ENCODE results near the gene UFSP1.
A peak's percentile ranks its signal among the peaks of the same experiment; 100 is the strongest.
"Not testable (repeated sequence)": the region's sequence is repeated elsewhere in the genome, so short reads cannot be mapped to it uniquely, and the experiment has no call there.

The UFSP1 gene

GRCh38 chr7:100888988-100889750, at the start of gene UFSP1:
Gene UFSP1, minus strand, starts transcription at chr7:100889715. Its CDS starts 444 bp downstream, at chr7:100889271.
- no peak for DNase-seq (ENCODE audit: low spot score)

GRCh38 chr7:100936167-100936566, 46.7 kb upstream of the UFSP1 start:
- not testable (repeated sequence) for DNase-seq (ENCODE audit: low spot score)

- DNase-seq (ENCODE audit: low spot score), result not testable (repeated sequence)
Measured at GRCh38 chr7:100935381-100935780, 45.9 kb upstream of the UFSP1 start.

- DNase-seq (ENCODE audit: low spot score), result no peak
Measured at GRCh38 chr7:100933734-100934133, 44.2 kb upstream of the UFSP1 start.

- no peak for DNase-seq (ENCODE audit: low spot score)
Measured at GRCh38 chr7:100929808-100930174, 40.3 kb upstream of the UFSP1 start.

- not testable (repeated sequence) for DNase-seq (ENCODE audit: low spot score)
Measured at GRCh38 chr7:100923616-100924015, 34.1 kb upstream of the UFSP1 start.

- no peak for DNase-seq (ENCODE audit: low spot score)
Measured at GRCh38 chr7:100921039-100921438, 31.5 kb upstream of the UFSP1 start.

GRCh38 chr7:100919779-100920437, 30.4 kb upstream of the UFSP1 start:
- DNase-seq (ENCODE audit: low spot score), result not testable (repeated sequence)

GRCh38 chr7:100919335-100919734, 29.8 kb upstream of the UFSP1 start:
- not testable (repeated sequence) for DNase-seq (ENCODE audit: low spot score)

GRCh38 chr7:100914879-100915447, 25.4 kb upstream of the UFSP1 start:
- DNase-seq (ENCODE audit: low spot score), result no peak

- DNase-seq (ENCODE audit: low spot score), result no peak
Measured at GRCh38 chr7:100914208-100914878, 24.8 kb upstream of the UFSP1 start.

- DNase-seq (ENCODE audit: low spot score), result no peak
Measured at GRCh38 chr7:100911484-100911883, 22.0 kb upstream of the UFSP1 start.

GRCh38 chr7:100910443-100910842, 20.9 kb upstream of the UFSP1 start:
- DNase-seq (ENCODE audit: low spot score), result not testable (repeated sequence)

GRCh38 chr7:100908512-100908911, 19.0 kb upstream of the UFSP1 start:
- no peak for DNase-seq (ENCODE audit: low spot score)

- DNase-seq (ENCODE audit: low spot score), result no peak
Measured at GRCh38 chr7:100902638-100903037, 13.1 kb upstream of the UFSP1 start.

- no peak for DNase-seq (ENCODE audit: low spot score)
Measured at GRCh38 chr7:100901921-100902332, 12.4 kb upstream of the UFSP1 start.

- DNase-seq (ENCODE audit: low spot score), result no peak
Measured at GRCh38 chr7:100900978-100901377, 11.5 kb upstream of the UFSP1 start.

- DNase-seq (ENCODE audit: low spot score), result no peak
Measured at GRCh38 chr7:100899432-100899831, 9.9 kb upstream of the UFSP1 start.

- no peak for DNase-seq (ENCODE audit: low spot score)
Measured at GRCh38 chr7:100897772-100898454, 8.4 kb upstream of the UFSP1 start.

- DNase-seq (ENCODE audit: low spot score), result peak; percentile 75
Measured at GRCh38 chr7:100896732-100897608, 7.5 kb upstream of the UFSP1 start.

Measured in ecto neural progenitor cell (in vitro differentiated cells).